NCI-H187 (cell line): Measurements from ENCODE around the gene TRERF1.

Experiments
- DNase-seq, 2 experiments: peaks; one replicate each; lab custom pipeline; 2025; lab: John Stamatoyannopoulos, UW

TRERF1 gene

GRCh38 chr6:42190554-42191183, 261.1 kb downstream of the TRERF1 start:
- no peak for DNase-seq

GRCh38 chr6:42188406-42188805, 263.3 kb downstream of the TRERF1 start:
- no peak for DNase-seq

GRCh38 chr6:42185597-42185996, 266.1 kb downstream of the TRERF1 start:
- DNase-seq: no peak

GRCh38 chr6:42184475-42184874, 267.3 kb downstream of the TRERF1 start:
- no peak for DNase-seq

GRCh38 chr6:42182101-42182500, 269.6 kb downstream of the TRERF1 start:
- DNase-seq: no peak

- no peak for DNase-seq
Measured at GRCh38 chr6:42179945-42180313, 271.8 kb downstream of the TRERF1 start.

- no peak for DNase-seq
Measured at GRCh38 chr6:42179261-42179944, 272.3 kb downstream of the TRERF1 start.

GRCh38 chr6:42177514-42178364, 274.0 kb downstream of the TRERF1 start:
- DNase-seq: no peak

GRCh38 chr6:42176981-42177380, 274.7 kb downstream of the TRERF1 start:
- DNase-seq: no peak

- DNase-seq: no peak
Measured at GRCh38 chr6:42175860-42176259, 275.9 kb downstream of the TRERF1 start.
